Prostate gland (tissue), 2 donors: Measurements from ENCODE around the gene ZNF281.

ENCODE experiments used
- POLR2A ChIP-seq: fragments of 450-650 bp; IDR thresholded peaks from one replicate; pipeline ENCODE4 v1.6.1; 2016; ENCODE audit warnings: antibody characterized with exemption, mild to moderate bottlenecking
- POLR2AphosphoS5 ChIP-seq: sonication (generic); formaldehyde crosslinking; IDR thresholded peaks from one replicate; pipeline ENCODE4 v1.6.1; 2017; ENCODE audit warnings: antibody characterized with exemption
- TF ChIP-seq, protein P1 (sequence below), 4 experiments: fragments of 200-600 bp in 2 of 4; fragments of 450-650 bp in 2 of 4; sonication (generic) in 2 of 4; IDR thresholded peaks; 1 replicate in 3 of 4; 2 replicates in 1 of 4; pipeline ENCODE4 v1.5.1; 2016 to 2019; ENCODE audit warnings: antibody characterized with exemption in 4 of 4, mild to moderate bottlenecking in 2 of 4, moderate library complexity in 2 of 4

DNA sequence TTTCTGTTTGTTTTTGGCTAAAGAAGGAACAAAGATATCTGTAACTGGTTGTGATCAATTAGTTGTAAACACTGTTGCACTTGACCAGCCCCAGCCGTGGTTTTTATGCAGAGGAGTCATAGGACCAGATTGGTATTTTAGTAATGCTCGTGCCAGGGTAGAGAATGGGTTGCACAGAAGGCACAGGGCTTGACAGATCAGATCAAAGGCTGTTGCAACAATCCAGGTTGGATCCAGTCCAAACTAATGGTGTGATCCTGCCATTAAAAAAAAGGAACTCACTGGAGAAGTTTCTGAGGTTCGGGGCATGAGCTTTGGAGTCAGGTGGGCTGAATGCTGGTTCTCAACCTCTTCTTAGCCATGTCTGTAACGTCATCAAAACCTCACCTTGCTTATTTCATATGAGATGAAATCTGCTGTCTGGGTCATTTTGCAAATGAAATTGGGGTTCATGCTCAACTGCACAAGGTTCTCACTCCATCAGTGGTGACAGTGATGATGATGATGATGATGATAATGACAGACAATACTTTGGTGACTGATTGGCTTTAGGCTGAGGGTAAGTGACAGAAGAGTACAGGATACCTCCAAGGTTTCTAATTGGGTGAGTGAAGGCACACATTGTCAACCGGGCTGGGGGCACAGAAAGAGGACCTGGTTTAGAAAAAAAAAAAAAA, 43.1 kb downstream of the ZNF281 start:
- TF ChIP-seq, protein P1, sequence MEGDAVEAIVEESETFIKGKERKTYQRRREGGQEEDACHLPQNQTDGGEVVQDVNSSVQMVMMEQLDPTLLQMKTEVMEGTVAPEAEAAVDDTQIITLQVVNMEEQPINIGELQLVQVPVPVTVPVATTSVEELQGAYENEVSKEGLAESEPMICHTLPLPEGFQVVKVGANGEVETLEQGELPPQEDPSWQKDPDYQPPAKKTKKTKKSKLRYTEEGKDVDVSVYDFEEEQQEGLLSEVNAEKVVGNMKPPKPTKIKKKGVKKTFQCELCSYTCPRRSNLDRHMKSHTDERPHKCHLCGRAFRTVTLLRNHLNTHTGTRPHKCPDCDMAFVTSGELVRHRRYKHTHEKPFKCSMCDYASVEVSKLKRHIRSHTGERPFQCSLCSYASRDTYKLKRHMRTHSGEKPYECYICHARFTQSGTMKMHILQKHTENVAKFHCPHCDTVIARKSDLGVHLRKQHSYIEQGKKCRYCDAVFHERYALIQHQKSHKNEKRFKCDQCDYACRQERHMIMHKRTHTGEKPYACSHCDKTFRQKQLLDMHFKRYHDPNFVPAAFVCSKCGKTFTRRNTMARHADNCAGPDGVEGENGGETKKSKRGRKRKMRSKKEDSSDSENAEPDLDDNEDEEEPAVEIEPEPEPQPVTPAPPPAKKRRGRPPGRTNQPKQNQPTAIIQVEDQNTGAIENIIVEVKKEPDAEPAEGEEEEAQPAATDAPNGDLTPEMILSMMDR (IDR thresholded peaks at IDR 0.05), result no peak
- TF ChIP-seq POLR2AphosphoS5, result no peak
- no peak for TF ChIP-seq POLR2A
